Fibroblast of skin of abdomen (primary cell): Measurements from ENCODE around the gene DNAI4.
A peak's percentile ranks its signal among the peaks of the same experiment; 100 is the strongest.
"Not testable (repeated sequence)": the region's sequence is repeated elsewhere in the genome, so short reads cannot be mapped to it uniquely, and the experiment has no call there.

Source experiments
- DNase-seq: peaks from one replicate; pipeline ENCODE4 v3.0.0-alpha.2; 2013

Gene DNAI4

GRCh38 chr1:66927528-66927927 lies 2.9 kb upstream of the DNAI4 start:
- no peak for DNase-seq

GRCh38 chr1:66925944-66926343 lies 1.3 kb upstream of the DNAI4 start:
- DNase-seq = no peak

GRCh38 chr1:66925558-66925910 lies 878 bp upstream of the DNAI4 start:
- DNase-seq = no peak

DNA sequence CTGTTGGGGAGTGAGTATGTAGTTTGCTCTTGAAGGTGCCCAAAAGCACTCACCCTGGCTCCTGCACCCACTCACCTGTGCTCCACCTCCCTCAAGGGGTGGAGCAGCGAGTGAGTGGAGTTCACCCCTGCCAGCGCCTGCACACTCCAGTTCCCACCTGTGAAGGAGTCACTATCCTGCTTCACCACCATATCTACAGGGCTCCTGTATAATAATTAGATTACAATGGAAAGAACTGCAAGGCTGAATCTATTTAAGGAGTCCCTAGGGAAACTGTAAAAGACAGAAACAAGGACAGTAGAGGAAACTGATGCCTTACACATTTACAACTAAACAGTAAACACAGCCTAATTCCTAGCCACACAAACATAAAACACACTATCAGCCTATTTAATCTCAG lies 4.1 kb downstream of the DNAI4 start:
- DNase-seq = no peak

DNA sequence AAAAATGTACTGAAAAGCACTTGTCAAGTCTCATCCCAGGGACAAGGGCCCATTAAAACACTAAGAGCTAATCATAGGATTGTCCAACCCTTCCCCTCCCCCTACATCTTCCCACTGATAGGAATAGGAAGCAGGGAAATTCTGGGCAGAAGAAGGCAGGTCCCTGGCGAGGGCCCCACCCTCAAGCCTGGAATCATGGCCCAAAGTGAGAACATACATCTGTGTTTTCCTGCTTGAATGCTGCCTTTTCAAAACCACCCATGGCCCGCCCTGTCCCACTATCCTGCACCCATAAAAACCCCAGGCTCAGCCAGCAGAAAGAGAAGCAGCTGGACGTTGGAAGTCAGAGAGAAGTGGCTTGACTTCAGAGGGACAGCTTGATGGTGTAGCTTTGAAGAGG lies 4.8 kb downstream of the DNAI4 start:
- DNase-seq = no peak

- DNase-seq = no peak
These were observed 5.6 kb downstream of the DNAI4 start for GRCh38 chr1:66919063-66919462.

DNA sequence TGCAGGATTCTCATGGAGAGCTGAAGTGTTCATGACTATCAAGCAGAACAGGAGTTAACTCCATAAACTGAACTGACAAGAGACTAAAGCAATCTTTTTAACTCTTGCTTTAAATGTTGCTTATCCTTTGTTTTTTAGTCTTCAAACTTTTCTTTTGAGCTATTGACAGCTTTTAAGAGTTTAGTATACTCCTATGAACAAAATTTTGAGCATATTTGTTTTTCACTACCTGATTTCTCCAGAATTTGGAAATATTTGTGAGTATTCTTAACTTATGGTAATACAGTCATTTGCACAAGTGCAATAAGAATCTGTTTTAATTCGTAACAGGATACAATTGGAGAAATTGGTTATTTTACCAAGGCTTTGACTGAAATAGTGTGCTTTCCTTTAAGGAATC lies 7.2 kb downstream of the DNAI4 start:
- DNase-seq = no peak

DNA sequence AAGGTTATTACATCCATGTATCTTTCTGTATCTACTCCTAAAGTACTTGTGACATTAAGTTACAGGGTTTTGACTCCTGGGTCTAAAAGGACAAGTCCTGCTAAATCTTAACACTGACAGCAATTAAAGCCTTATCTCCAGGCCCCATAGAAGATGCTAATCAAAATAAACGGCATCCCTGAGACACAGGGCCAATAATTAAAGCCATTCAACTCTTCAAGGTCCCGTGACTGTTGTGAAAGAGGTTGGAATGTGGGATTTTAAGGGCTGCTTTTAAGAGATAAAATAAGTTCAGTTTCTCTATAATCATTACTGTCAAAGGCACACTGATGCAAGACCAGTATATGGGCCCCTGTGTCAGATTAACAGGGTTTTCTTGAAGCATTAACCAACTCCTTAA lies 8.3 kb downstream of the DNAI4 start:
- no peak for DNase-seq

- not testable (repeated sequence) for DNase-seq
These were observed 9.5 kb downstream of the DNAI4 start for GRCh38 chr1:66915203-66915602.

- no peak for DNase-seq
These were observed 30.9 kb downstream of the DNAI4 start for GRCh38 chr1:66893712-66894111.

DNA sequence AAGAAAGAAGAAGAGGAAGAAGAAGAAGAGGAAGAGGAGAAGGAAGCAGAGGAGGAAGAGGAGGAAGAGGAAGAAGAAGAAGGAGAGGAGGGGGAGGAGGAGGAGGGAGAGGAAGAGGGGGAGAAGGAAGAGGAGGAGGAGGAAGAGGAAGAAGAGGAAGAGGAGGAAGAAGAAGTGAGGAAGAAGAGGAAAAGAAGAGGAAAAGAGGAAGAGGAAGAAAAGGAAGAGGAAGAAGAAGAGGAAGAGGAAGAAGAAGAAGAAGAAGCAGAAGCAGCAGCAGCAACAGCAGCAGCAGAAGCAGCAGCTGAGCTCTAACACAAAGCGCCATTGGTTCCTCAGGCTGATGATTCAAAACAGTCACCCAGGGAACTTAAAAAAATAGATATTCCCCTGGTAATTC lies 34.0 kb downstream of the DNAI4 start:
- DNase-seq = no peak

GRCh38 chr1:66889030-66889429 lies 35.6 kb downstream of the DNAI4 start:
- DNase-seq = no peak

GRCh38 chr1:66876664-66877063 lies 48.0 kb downstream of the DNAI4 start:
- no peak for DNase-seq

DNA sequence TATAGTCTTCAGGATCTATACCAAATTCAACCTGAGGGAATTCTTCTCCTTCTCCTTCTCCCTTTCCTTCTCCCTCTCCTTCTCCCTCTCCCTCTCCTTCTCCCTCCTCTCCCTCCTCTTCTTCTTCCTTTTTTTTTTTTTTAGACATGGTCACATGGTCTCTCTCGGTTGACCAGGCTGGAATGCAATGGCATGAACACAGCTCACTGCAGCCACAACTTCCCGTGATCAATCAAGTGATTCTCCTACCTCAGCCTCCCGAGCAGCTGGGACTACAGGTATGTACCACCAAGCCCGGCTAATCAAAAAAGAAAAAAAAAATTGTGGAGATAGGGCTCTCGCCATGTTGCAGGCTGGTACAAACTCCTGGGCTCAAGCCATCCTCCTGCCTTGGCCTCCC lies 51.5 kb downstream of the DNAI4 start:
- no peak for DNase-seq

DNA sequence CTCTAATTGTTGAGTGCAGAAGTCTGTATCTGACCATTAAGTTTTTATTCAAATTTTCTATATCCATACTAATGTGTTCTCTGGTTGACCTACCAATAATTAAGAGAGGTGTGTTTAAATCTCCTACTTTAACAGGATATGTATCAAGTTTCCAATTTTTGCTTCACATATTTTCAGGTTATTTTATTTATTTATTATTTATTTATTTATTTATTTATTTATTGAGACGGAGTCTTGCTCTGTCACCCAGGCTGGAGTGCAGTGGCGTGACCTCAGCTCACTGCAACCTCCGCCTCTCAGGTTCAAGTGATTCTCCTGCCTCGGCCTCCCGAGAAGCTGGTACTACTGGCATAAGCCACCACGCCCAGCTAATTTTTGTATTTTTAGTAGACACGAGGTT lies 52.6 kb downstream of the DNAI4 start:
- DNase-seq = not testable (repeated sequence)

DNA sequence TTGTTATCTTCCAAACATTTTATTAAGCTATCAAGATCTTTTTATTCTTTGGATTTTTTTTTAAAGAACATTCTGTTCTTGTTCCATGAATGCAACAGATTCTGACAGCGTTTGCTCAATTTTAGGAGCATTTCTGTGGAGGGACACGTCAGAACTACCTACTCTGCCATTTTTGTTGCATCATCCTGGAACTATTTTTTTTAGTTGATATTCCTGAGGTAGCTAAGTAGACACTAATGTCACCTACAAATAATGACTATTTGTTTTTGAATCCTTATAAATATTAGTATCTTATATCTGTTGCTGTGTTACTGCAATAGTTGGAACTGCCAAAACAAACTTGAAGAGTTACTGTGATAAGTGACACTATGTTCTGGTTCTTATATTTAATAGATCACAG lies 57.2 kb downstream of the DNAI4 start:
- DNase-seq = no peak

GRCh38 chr1:66860529-66860928 lies 64.1 kb downstream of the DNAI4 start:
- DNase-seq = no peak

DNA sequence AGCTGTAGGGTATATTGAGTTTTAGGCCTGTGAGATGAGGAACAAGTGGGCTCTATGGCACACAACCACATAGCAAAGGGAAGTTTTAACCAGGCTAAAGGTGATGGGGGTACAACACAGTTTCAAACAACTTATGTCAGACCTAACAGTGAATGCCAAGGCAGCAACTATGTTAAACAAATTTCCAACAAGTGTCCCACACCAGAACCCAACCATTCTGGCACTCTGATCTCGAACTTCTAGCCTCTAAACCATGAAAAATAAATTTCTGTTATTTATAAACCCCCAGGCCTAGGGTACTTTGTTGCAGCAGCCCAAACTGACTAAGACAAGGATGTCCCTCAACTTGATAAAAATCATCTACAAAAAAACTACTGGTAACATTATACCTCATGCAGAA lies 71.3 kb downstream of the DNAI4 start:
- no peak for DNase-seq

DNA sequence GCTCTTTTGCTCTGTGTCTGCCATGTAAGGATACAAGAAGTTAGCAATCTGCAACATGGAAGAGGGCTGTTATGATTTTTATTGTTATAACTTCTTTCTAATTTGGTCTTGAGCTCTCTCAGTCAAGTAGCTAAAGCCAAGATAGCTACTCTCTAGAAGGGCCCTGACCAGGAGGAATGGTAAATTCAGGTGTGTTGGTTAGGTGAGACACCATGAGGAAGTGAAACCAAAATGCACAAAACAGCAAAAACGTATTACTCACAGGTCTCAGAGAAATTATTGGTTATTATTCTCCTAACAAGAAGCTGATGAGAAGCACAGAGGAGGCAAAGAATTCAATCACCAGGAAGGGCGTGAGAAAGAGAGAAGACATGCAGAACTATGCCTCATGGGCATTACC lies 71.8 kb downstream of the DNAI4 start:
- no peak for DNase-seq

GRCh38 chr1:66850989-66851388 lies 73.7 kb downstream of the DNAI4 start:
- DNase-seq = no peak

GRCh38 chr1:66848193-66848592 lies 76.5 kb downstream of the DNAI4 start:
- no peak for DNase-seq

GRCh38 chr1:66840929-66841328 lies 83.7 kb downstream of the DNAI4 start:
- no peak for DNase-seq

- peak; percentile 5 for DNase-seq
These were observed 89.7 kb downstream of the DNAI4 start for GRCh38 chr1:66834926-66835325.

GRCh38 chr1:66833112-66833511 lies 91.5 kb downstream of the DNAI4 start:
- DNase-seq = no peak

GRCh38 chr1:66831529-66832239 lies 93.0 kb downstream of the DNAI4 start:
- peak; percentile 22 for DNase-seq
